Colonic mucosa (tissue), 4 donors: ENCODE results near the gene ITGAL. TPM values are rescaled to one million over a fixed set of nuclear protein-coding genes. Genes with fewer than 3 reads are reported as not detected.

Source experiments
- DNase-seq: peaks from one replicate; pipeline ENCODE4 v3.0.0-alpha.2; 2020
- H3K27ac ChIP-seq: fragments of 200-600 bp; one replicate; pipeline ENCODE4 v1.8.0; 2021
- H3K27me3 ChIP-seq: fragments of 200-600 bp; one replicate; pipeline ENCODE4 v1.8.0; 2021
- H3K36me3 ChIP-seq: fragments of 200-600 bp; one replicate; pipeline ENCODE4 v1.8.0; 2021
- H3K4me1 ChIP-seq: fragments of 200-600 bp; one replicate; pipeline ENCODE4 v1.8.0; 2021; ENCODE audit warnings: mild to moderate bottlenecking
- H3K4me3 ChIP-seq: fragments of 200-600 bp; one replicate; pipeline ENCODE4 v1.8.0; 2021
- H3K9ac ChIP-seq, 2 donors: one replicate each; pipeline ENCODE4 v1.7.0; 2013; ENCODE audit warnings: control low read depth in 2 of 2, low read depth in 2 of 2, low read length in 2 of 2
- H3K9me3 ChIP-seq: fragments of 200-600 bp; one replicate; pipeline ENCODE4 v1.8.0; 2021
- CTCF ChIP-seq: fragments of 200-600 bp; IDR thresholded peaks from one replicate; pipeline ENCODE4 v1.8.0; 2022; ENCODE audit warnings: antibody characterized with exemption, mild to moderate bottlenecking
- intact Hi-C: fragments of 100-400 bp; cut with DNase I; formaldehyde crosslinking; loops from one replicate; pipeline ENCODE4 v1.14.1; 2022
- microRNA-seq: library from miRNA; unstranded; fragments of <30 nt; microRNA quantifications from one replicate; pipeline ENCODE4, GENCODE V29; 2019
- total RNA-seq, 2 donors: library from RNA; stranded (reverse); fragmentation: NEBNext Ultra II Directional in 1 of 2; extraction: Animal tissue kit (Norgen Biotek cat#: 25700) in 1 of 2; gene quantifications; one replicate each; pipeline ENCODE4 v1.2.1, GENCODE V29; 2021
- donor health status: healthy.
- donor health status: DM: no; HTN: no; CAD: no.
- donor health status: DM: no; HTN: no; CAD: no.

ITGAL gene
- total RNA-seq, 2 donors from 2014 or later, result 3.4 to 4.8 TPM

- Histone ChIP-seq H3K4me3 (no peak overlapping the region), H3K4me1 (peaks cover 5% of the 10 kb centered on the region), H3K9me3 (no peaks in the 10 kb centered on the region), H3K9ac (no peak overlapping the region), H3K27ac (no peak overlapping the region), H3K27me3 (no peaks in the 10 kb centered on the region), H3K36me3 (no peaks in the 10 kb centered on the region)
- intact Hi-C loops, result no loop called here
- TF ChIP-seq CTCF, result no peak
- no peak for DNase-seq
Measured at GRCh38 chr16:30569281-30569680, 96.7 kb downstream of the ITGAL start.

- H3K9me3 ChIP-seq, result no peaks in the 10 kb centered on the region
- no peaks in the 10 kb centered on the region for H3K27me3 ChIP-seq
- H3K4me1 ChIP-seq, result peaks cover 5% of the 10 kb centered on the region
- no peak for DNase-seq
- H3K27ac ChIP-seq, result peak overlapping the region; percentile 99
- H3K36me3 ChIP-seq, result no peaks in the 10 kb centered on the region
- intact Hi-C loops, result no loop called here
- no peak overlapping the region for H3K4me3 ChIP-seq
- no peak overlapping the region for H3K9ac ChIP-seq
- TF ChIP-seq CTCF, result no peak
Measured at GRCh38 chr16:30569746-30570635, 97.4 kb downstream of the ITGAL start.

- intact Hi-C loops, result no loop called here
Measured at GRCh38 chr16:30570636-30571444, 98.3 kb downstream of the ITGAL start.

GRCh38 chr16:30571445-30572322 lies 99.1 kb downstream of the ITGAL start, which contains the start of gene ZNF688:
TSS of gene ZNF688 (minus strand) at chr16:30571714. CDS start at chr16:30571629, 85 bp downstream.
- H3K4me3 ChIP-seq, result peak within 1 kb of the TSS; percentile 71
- H3K27ac ChIP-seq, result peak within 1 kb of the TSS; percentile 99
- DNase-seq, result peak; percentile 96
- TF ChIP-seq CTCF, result no peak
- H3K27me3 ChIP-seq, result no peaks in the 10 kb centered on the region
- peak within 1 kb of the TSS; percentile 88 to 99 for H3K9ac ChIP-seq
- peaks cover 5% of the 10 kb centered on the region for H3K4me1 ChIP-seq
- H3K9me3 ChIP-seq, result no peaks in the 10 kb centered on the region
- H3K36me3 ChIP-seq, result no peaks in the 10 kb centered on the region
- intact Hi-C loops, result no loop called here

More at GRCh38 chr16:30570636-30571444, 98.3 kb downstream of the ITGAL start:
- TF ChIP-seq CTCF, result no peak
- peak overlapping the region; percentile 99 for H3K27ac ChIP-seq
- no peak for DNase-seq
- H3K27me3 ChIP-seq, result no peaks in the 10 kb centered on the region
- peaks cover 5% of the 10 kb centered on the region for H3K4me1 ChIP-seq
- H3K4me3 ChIP-seq, result peak overlapping the region; percentile 71
- no peaks in the 10 kb centered on the region for H3K36me3 ChIP-seq
- H3K9me3 ChIP-seq, result no peaks in the 10 kb centered on the region
- H3K9ac ChIP-seq, result peak overlapping the region; percentile 88 to 99

Small RNAs within 50 kb of the gene (microRNA-seq; reads per million reads assigned to microRNA genes)
- gene MIR4518, result not detected

Other genes starting within 250 kb of the ITGAL start
- 10 to 100 TPM in 1 of 2 donors, 1 to 10 TPM in 1; 1.6 to 10.4 TPM for gene NPIPB13, start 224.3 kb upstream of the ITGAL start, total RNA-seq
- 10 to 100 TPM; 44.8 to 76.1 TPM for gene CD2BP2, start 117.4 kb upstream of the ITGAL start, total RNA-seq
- gene TBC1D10B, start 102.2 kb upstream of the ITGAL start, total RNA-seq, result 10 to 100 TPM; 45.0 to 62.3 TPM
- gene MYL11, start 97.9 kb upstream of the ITGAL start, total RNA-seq, result 1 to 10 TPM; 1.1 to 2.2 TPM
- gene SEPTIN1, start 90.2 kb upstream of the ITGAL start, total RNA-seq, result 1 to 10 TPM; 4.3 to 4.5 TPM
- 1 to 10 TPM; 6.5 to 6.8 TPM for gene ZNF48, start 77.3 kb upstream of the ITGAL start, total RNA-seq
- 1 to 10 TPM; 3.5 to 6.5 TPM for gene ZNF771, start 65.1 kb upstream of the ITGAL start, total RNA-seq
- gene DCTPP1, start 42.7 kb upstream of the ITGAL start, total RNA-seq, result 100 to 1,000 TPM in 1 of 2 donors, 10 to 100 TPM in 1; 80.9 to 153 TPM
- gene SEPHS2, start 26.9 kb upstream of the ITGAL start, total RNA-seq, result 100 to 1,000 TPM in 1 of 2 donors, 10 to 100 TPM in 1; 93.3 to 156 TPM
- gene ZNF768, start 53.8 kb downstream of the ITGAL start, total RNA-seq, result 10 to 100 TPM; 58.6 to 63.2 TPM
- 10 to 100 TPM in 1 of 2 donors, 1 to 10 TPM in 1; 8.7 to 11.9 TPM for gene ZNF747, start 62.1 kb downstream of the ITGAL start, total RNA-seq
- 10 to 100 TPM in 1 of 2 donors, 1 to 10 TPM in 1; 9.0 to 11.1 TPM for gene ZNF764, start 85.6 kb downstream of the ITGAL start, total RNA-seq
- gene ZNF688, start 99.0 kb downstream of the ITGAL start, total RNA-seq, result 10 to 100 TPM; 13.1 to 14.3 TPM
- 10 to 100 TPM; 12.7 to 13.3 TPM for gene ZNF785, start 113.0 kb downstream of the ITGAL start, total RNA-seq
- 1 to 10 TPM; 6.8 to 7.0 TPM for gene ZNF689, start 137.6 kb downstream of the ITGAL start, total RNA-seq
- gene PRR14, start 178.2 kb downstream of the ITGAL start, total RNA-seq, result 10 to 100 TPM; 37.0 to 70.3 TPM
- 10 to 100 TPM; 65.1 to 74.2 TPM for gene FBRS, start 185.7 kb downstream of the ITGAL start, total RNA-seq
- 10 to 100 TPM; 44.0 to 79.3 TPM for gene SRCAP, start 226.4 kb downstream of the ITGAL start, total RNA-seq